ENCODE measurements around the gene EPS8L2. TPM values are rescaled to one million over a fixed set of nuclear protein-coding genes. Genes with fewer than 3 reads are reported as not detected.

Gene EPS8L2
- total RNA-seq, 3 donors from 2014 or later = 176 to 335 (median 253) TPM

DNA sequence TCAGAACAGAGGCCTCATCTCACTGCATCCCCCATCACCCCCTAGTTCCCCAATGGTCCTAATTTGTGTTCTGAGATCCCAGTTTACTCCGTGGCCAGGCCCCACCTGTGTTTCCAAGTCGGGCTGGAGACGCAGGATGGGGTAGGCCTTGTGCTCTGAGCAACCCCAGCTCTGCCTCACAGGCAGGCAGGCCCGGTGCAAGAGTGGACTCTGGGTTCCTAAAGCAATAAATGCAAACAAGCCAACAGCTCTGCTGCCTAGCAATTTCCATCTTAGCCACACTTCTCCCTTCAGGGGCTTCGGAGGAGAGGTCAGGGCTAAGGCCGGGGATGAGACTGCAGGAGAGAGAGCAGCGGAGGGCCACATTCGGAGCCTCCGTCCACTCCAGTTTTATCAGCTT lies 2.5 kb upstream of the EPS8L2 start:
- TF ChIP-seq, protein P1, sequence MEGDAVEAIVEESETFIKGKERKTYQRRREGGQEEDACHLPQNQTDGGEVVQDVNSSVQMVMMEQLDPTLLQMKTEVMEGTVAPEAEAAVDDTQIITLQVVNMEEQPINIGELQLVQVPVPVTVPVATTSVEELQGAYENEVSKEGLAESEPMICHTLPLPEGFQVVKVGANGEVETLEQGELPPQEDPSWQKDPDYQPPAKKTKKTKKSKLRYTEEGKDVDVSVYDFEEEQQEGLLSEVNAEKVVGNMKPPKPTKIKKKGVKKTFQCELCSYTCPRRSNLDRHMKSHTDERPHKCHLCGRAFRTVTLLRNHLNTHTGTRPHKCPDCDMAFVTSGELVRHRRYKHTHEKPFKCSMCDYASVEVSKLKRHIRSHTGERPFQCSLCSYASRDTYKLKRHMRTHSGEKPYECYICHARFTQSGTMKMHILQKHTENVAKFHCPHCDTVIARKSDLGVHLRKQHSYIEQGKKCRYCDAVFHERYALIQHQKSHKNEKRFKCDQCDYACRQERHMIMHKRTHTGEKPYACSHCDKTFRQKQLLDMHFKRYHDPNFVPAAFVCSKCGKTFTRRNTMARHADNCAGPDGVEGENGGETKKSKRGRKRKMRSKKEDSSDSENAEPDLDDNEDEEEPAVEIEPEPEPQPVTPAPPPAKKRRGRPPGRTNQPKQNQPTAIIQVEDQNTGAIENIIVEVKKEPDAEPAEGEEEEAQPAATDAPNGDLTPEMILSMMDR (IDR thresholded peaks at IDR 0.05) = no peak
- no peaks in the 10 kb centered on the region for H3K36me3 ChIP-seq (ENCODE audit: low read depth)
- peak in 1 of 3 donors; percentile 44 for DNase-seq
- no peak overlapping the region for H3K4me3 ChIP-seq
- no peaks in the 10 kb centered on the region for H3K9me3 ChIP-seq
- intact Hi-C loops (cut with DNase I, micrococcal nuclease) = no loop called here
- ATAC-seq = no peak
- peaks cover 41% of the 10 kb centered on the region for H3K4me1 ChIP-seq (ENCODE audit: low read depth)

DNA sequence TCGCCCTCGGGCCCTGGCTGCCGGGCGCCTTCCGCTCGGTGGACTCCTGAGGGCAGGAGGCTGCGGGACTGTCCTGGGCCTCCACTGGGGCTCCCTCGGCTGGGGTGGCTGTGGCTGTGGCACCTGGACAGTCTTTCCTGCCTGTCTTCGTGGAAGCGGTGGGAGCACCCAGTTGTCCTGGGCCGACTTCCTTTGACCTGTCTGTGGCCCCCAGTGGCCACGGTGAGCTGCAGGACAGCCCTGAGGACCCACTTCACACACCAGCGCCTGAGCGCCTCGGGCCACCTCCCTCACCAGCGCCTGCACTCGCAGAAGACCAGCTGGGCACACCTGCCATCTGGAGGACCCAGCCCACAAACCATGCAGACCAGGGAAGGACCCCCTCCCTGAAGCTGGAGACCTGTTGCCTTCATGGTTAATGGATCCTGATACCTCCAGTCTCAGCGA lies 1.8 kb upstream of the EPS8L2 start:
- ATAC-seq (no peak), DNase-seq (peak in 2 of 3 donors; percentile 53 to 58)
- Histone ChIP-seq H3K36me3 (ENCODE audit: low read depth) (no peaks in the 10 kb centered on the region), H3K4me1 (ENCODE audit: low read depth) (peaks cover 45% of the 10 kb centered on the region), H3K4me3 (no peak overlapping the region), H3K9me3 (no peaks in the 10 kb centered on the region)
- intact Hi-C loops (cut with DNase I, micrococcal nuclease) = no loop called here
- TF ChIP-seq, protein P1 (IDR thresholded peaks at IDR 0.05) = no peak

DNA sequence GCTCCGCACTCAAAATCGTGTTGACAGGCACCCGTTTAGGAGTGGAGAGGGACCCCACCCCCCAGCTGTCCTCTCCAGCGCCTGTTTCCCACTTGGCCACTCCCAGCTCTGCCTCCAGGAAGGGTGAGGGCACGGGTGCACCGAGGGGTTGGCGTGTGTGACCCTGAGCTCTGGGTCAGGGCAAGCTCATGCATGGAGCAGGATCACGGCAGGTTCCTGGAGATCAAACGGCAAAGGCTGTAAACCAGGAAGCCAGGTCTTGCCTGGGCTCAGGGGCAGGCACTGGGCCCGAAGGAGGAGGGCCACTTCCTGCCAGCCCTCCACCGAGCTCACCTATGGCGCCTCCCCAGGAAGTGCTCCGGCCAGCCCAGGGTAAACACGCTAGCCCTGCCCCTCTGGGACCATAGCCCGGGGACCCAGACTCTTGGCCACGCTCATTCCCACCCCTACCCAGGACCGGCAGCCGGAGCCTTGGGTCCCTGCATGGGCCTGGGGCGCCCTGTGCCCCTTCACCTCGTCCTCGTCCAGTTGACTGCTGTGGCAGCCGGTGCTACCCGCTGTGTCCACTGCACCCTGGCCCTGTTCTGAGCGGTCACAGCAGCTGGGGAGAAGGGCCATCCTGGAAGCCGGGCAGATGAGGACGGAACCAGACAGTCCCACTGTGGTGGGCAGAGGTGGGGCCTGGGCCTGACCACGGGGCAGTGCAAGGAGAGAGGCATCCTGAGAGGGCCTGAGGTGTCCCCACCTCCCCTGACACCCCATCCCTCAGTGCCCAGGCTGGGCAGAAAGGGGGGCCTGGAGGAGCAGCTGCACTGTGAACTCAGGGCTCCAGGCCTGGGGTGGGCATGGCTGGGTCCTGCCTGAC lies 1.0 kb upstream of the EPS8L2 start:
- Histone ChIP-seq H3K4me1 (ENCODE audit: low read depth) (peaks cover 52% of the 10 kb centered on the region), H3K4me3 (no peak overlapping the region), H3K36me3 (ENCODE audit: low read depth) (no peaks in the 10 kb centered on the region), H3K9me3 (no peaks in the 10 kb centered on the region)
- DNase-seq (peak; percentile 85 to 92 (median 90)), ATAC-seq (peak; percentile 76)
- TF ChIP-seq, protein P1 (IDR thresholded peaks at IDR 0.05) = no peak
- intact Hi-C loops (cut with DNase I, micrococcal nuclease) = no loop called here

DNA sequence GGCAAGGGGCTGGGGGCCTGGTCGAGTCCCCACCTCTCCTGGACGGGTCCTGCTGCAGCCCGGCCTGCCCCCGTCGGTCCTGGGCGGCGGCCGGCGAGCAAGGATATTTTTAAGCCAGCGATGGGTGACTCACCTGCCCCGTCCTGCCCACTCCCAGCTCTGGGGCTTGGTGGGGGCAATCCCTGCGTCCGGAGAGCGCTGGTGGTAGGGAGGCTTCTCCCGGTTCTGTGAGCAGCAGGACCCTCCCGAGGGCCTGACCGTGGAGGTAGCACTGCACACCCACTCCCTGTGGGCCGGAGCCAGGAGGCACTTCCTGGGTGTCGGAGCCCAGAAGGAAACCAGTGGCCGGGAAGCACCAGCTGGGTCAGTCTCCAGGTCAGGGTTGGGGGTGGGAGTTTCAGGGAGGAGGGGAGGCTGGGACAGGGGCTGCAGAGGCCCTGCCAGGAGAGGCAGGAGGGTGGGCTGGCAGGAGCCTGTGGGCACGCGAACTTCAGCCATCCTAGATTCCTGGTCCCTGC lies 467 bp downstream of the EPS8L2 start:
- DNase-seq (peak in 2 of 3 donors; percentile 70 to 72), ATAC-seq (peak; percentile 33)
- intact Hi-C loops (cut with DNase I, micrococcal nuclease) = no loop called here
- Histone ChIP-seq H3K4me1 (ENCODE audit: low read depth) (peaks cover 60% of the 10 kb centered on the region), H3K4me3 (peak overlapping the region; percentile 47), H3K9me3 (no peaks in the 10 kb centered on the region), H3K36me3 (ENCODE audit: low read depth) (no peaks in the 10 kb centered on the region)
- TF ChIP-seq, protein P1 (IDR thresholded peaks at IDR 0.05) = no peak

DNA sequence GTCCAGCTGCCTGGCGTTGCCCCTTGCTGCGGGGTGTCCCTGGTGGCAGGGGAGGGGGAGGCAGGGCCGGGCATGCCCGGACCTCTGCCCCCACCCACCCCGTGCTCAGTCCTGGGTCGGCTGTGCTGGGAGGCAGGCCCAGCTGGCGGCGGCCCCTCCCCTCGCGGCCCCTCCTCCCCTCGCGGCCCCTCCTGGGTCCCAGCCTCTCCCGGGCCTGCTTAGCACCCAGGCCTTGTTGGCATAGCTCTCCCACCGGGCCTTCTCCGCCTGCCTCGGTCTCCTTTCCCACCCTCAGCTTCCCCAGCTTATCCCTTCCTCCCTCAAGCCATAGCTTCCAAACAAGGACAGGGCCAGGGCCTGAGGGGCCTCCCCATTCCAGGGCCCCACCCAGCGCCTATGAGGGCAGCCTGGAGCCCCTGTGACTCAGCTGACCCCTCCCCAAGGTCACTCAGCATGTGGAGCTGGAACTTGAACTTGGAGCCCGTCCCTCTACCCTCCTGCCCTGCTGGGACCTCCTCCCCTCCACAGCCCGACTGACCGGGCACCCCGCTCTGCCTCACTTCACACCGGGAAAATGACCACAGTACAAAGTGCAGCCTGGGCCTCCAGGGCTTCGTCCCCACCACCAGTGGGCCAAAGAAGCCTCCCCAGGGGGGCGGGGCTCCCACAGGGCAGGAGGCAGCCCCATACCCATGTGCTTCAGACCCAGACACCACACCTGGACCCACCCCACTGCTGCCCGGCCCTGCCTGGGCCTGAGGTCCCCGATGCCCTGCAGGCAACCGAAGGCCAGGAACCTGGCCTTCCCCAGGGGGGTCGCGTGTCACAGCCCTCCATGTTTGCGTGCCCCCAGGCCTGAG lies 1.2 kb downstream of the EPS8L2 start:
- TF ChIP-seq, protein P1 (IDR thresholded peaks at IDR 0.05) = no peak
- peaks cover 60% of the 10 kb centered on the region for H3K4me1 ChIP-seq (ENCODE audit: low read depth)
- intact Hi-C loops (cut with DNase I, micrococcal nuclease) = no loop called here
- no peaks in the 10 kb centered on the region for H3K36me3 ChIP-seq (ENCODE audit: low read depth)
- ATAC-seq = peak; percentile 13
- peak; percentile 59 to 79 (median 71) for DNase-seq
- H3K9me3 ChIP-seq = no peaks in the 10 kb centered on the region
- peak overlapping the region; percentile 47 for H3K4me3 ChIP-seq
